HepG2 (cell line): ENCODE results near the gene ALDH9A1. TPM values are rescaled to one million over a fixed set of nuclear protein-coding genes. Genes with fewer than 3 reads are reported as not detected.

Source experiments
- ATAC-seq: fragments of 200-7000 bp; cut with Tn5 transposase; 3 replicates; pipeline ENCODE4 v1.9.1; 2020; ENCODE audit warnings: mild to moderate bottlenecking, moderate library complexity
- BruUV-seq: library from RNA; stranded (reverse); fragments of 400-500 nt; replicated peaks from 2 replicates; lab custom pipeline; 2021; lab: Mats Ljungman, UMichigan
- CTCF ChIA-PET: fragments of 300-600 bp; formaldehyde crosslinking; extraction: SDS; loops from one replicate; lab custom pipeline; 2021; ENCODE audit warnings: low total read pairs, inconsistent platforms, low intra/inter-chr PET ratio; lab: Yijun Ruan, JAX
- POLR2A ChIA-PET: fragments of 350-600 bp; sonication (Branson Sonifier 250); formaldehyde crosslinking; loops from one replicate; lab custom pipeline; 2020; ENCODE audit warnings: antibody characterized with exemption, inconsistent platforms; lab: Yijun Ruan, JAX
- DNase-seq: peaks from one replicate; pipeline ENCODE4 v3.0.0-alpha.2; 2015; ENCODE audit warnings: low spot score
- FAIRE-seq: peaks from 3 replicates; lab custom pipeline; 2011; peaks lifted over from hg19 to GRCh38; lab: Jason Lieb, UNC
- H2AFZ ChIP-seq: one replicate; pipeline ENCODE4 v1.6.1; 2011; ENCODE audit warnings: low read length, inconsistent platforms
- H3K27ac ChIP-seq: fragments of 300-600 bp; 3 replicates; pipeline ENCODE4 v1.8.0; 2011; ENCODE audit warnings: mixed run types, mild to moderate bottlenecking, mixed read lengths, low read length, inconsistent platforms; ENCODE audit not compliant: insufficient read depth; ENCODE audit errors: extremely low read length
- H3K27me3 ChIP-seq, 2 experiments: fragments of 200-600 bp in 1 of 2; 2 replicates in 1 of 2; 3 replicates in 1 of 2; pipeline versions ENCODE4 v1.6.0 to v1.8.0; 2011; ENCODE audit warnings: low read length in 2 of 2, mild to moderate bottlenecking in 2 of 2, moderate library complexity in 2 of 2, inconsistent platforms in 1 of 2; ENCODE audit not compliant: insufficient read depth in 2 of 2, control insufficient read depth in 1 of 2
- H3K36me3 ChIP-seq, 2 experiments: fragments of 200-600 bp in 1 of 2; replicated peaks in 1 of 2; 2 replicates in 1 of 2; 3 replicates in 1 of 2; pipeline versions ENCODE4 v1.5.1 to v1.8.0; 2011; ENCODE audit warnings: low read length in 2 of 2, inconsistent platforms in 1 of 2; ENCODE audit not compliant: insufficient read depth in 2 of 2, control insufficient read depth in 1 of 2
- H3K4me1 ChIP-seq: 2 replicates; pipeline ENCODE4 v1.5.1; 2012; ENCODE audit warnings: low read length, inconsistent platforms; ENCODE audit not compliant: insufficient read depth
- H3K4me2 ChIP-seq: 2 replicates; pipeline ENCODE4 v1.6.0; 2011; ENCODE audit warnings: low read depth, low read length, inconsistent platforms
- H3K4me3 ChIP-seq, 3 experiments: fragments of 200-600 bp in 1 of 3; sonication (generic), shearing (Covaris generic) in 1 of 3; replicated peaks in 1 of 3; 2 replicates each; pipeline ENCODE4 v1.5.1; 2011 to 2016; ENCODE audit warnings: low read length in 3 of 3, inconsistent platforms in 2 of 3, low read depth in 2 of 3, mild to moderate bottlenecking in 2 of 3, control low read depth in 1 of 3, mixed read lengths in 1 of 3; ENCODE audit not compliant: insufficient read depth in 1 of 3
- H3K79me2 ChIP-seq: one replicate; pipeline ENCODE4 v1.6.1; 2011; ENCODE audit warnings: low read length, inconsistent platforms; ENCODE audit not compliant: insufficient read depth
- H3K9ac ChIP-seq: 2 replicates; pipeline ENCODE4 v1.6.0; 2011; ENCODE audit warnings: mild to moderate bottlenecking, low read depth, low read length, inconsistent platforms; ENCODE audit not compliant: insufficient read depth
- H3K9me3 ChIP-seq: 2 replicates; pipeline ENCODE4 v1.5.1; 2012; ENCODE audit warnings: mild to moderate bottlenecking, low read length
- H4K20me1 ChIP-seq: 2 replicates; pipeline ENCODE4 v1.6.0; 2011; ENCODE audit warnings: inconsistent platforms, mild to moderate bottlenecking, low read length, moderate library complexity; ENCODE audit not compliant: insufficient read depth
- HNRNPK ChIP-seq: fragments of 200-400 bp; formaldehyde crosslinking; IDR thresholded peaks from 2 replicates; pipeline ENCODE4 v1.6.1; 2018; ENCODE audit warnings: low read length, low read depth, moderate library complexity, mild to moderate bottlenecking; ENCODE audit not compliant: poor library complexity, severe bottlenecking
- PCBP2 ChIP-seq: fragments of 200-400 bp; formaldehyde crosslinking; optimal IDR thresholded peaks from 2 replicates; pipeline ENCODE3; 2018; ENCODE audit warnings: low read length, low read depth; ENCODE audit not compliant: poor library complexity, severe bottlenecking
- ZNF768 ChIP-seq: sonication (generic); formaldehyde crosslinking; IDR thresholded peaks from 2 replicates; pipeline ENCODE4 v1.4.0; 2020; ENCODE audit warnings: missing genetic modification reagents
- ZNF772 ChIP-seq: sonication (generic); formaldehyde crosslinking; IDR thresholded peaks from 2 replicates; pipeline ENCODE4 v1.5.0; 2020; ENCODE audit warnings: mild to moderate bottlenecking, missing genetic modification reagents
- WGBS: methylation state at CpG from one replicate; pipeline ENCODE4 v1.1.6; 2017; ENCODE audit warnings: low lambda C conversion rate; 5-methylcytosine and 5-hydroxymethylcytosine counted together
- in situ Hi-C: cut with HindIII; loops from 2 replicates; pipeline ENCODE4 v1.10.0; 2017; ENCODE audit warnings: low pct_unique_long_range_greater_than_20kb; ENCODE audit not compliant: extremely low pct_ligation_motif_present
- intact Hi-C: fragments of 100-400 bp; cut with micrococcal nuclease; formaldehyde crosslinking; loops from one replicate; pipeline ENCODE4 v1.10.0; 2022; ENCODE audit not compliant: unreplicated experiment
- polyA plus RNA-seq, 8 experiments: library from polyadenylated mRNA; depleted of rRNA in 3 of 8; stranded (reverse) in 7 of 8; unstranded in 1 of 8; fragments of >200 nt; fragmentation: Illumina TruSeq in 4 of 8; extraction: Trizol in 4 of 8; gene quantifications; 2 replicates each; pipeline versions ENCODE4 v1.2.1 to v1.2.3, GENCODE V29; 2011 to 2016; ENCODE audit warnings: low read depth in 4 of 8, missing spikeins in 1 of 8, mixed read lengths in 1 of 8; ENCODE audit not compliant: insufficient read depth in 1 of 8
- total RNA-seq, 5 experiments: library from RNA; depleted of rRNA; stranded (reverse); fragments of >200 nt; fragmentation: Illumina TruSeq; extraction: Trizol; gene quantifications; 2 replicates each; pipeline ENCODE4 v1.2.3, GENCODE V29; 2016; ENCODE audit warnings: low read depth in 1 of 5
- TF ChIP-seq, protein P1 (sequence below): sonication (generic); formaldehyde crosslinking; IDR thresholded peaks from 2 replicates; pipeline ENCODE4 v1.4.0; 2020; ENCODE audit warnings: missing genetic modification reagents, borderline replicate concordance

ALDH9A1 gene
- total and polyA plus RNA-seq, 2 of the 13 experiments (the other 11 are each of a cell fraction or from before 2014, with no cell fraction given): 27.5 to 38.5 TPM

DNA sequence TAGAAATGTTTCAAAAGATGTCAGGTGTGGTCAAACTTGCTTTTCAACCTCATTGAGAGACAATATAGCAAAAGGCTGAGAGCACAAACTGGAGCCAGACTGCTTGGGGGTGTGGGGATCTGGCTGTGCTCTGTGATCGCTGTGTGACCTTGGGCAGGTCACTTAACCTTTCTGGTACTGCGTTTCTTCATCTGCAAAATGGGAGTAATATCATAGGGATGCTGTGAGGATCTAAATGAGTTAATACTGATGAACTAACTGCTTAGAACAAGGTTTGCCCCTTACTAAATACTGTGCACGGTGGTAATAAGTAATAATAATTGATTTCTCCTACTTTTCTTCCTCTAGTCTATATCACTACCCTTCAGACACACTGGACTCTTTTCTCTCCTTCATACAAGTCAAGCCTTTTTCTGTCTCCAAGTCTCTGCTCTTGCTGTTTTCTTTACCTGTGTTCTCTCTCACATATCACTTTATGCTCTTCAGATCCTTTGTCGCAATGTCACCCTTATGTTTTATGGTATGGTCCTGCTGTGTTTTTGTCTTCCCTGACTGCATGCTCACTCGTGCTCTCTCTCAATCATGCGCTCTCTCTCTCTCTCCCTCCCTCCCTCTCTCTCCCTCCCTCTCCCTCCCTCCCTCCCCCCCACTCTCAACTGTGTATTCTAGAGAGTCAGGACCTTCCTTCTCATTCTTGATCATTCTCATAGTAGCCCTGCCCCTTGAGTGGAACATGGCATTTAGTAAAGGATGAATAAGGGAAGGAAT is 64.0 kb downstream of the ALDH9A1 start:
- no peak for FAIRE-seq
- Histone ChIP-seq H2AFZ (no peak overlapping the region), H3K27ac (no peak overlapping the region), H3K9me3 (no peaks in the 10 kb centered on the region), H3K4me2 (no peak overlapping the region), H4K20me1 (no peaks in the 10 kb centered on the region), H3K4me1 (peaks cover 41% of the 10 kb centered on the region), H3K9ac (no peak overlapping the region)
- POLR2A ChIA-PET: no interaction called here
- TF ChIP-seq, protein P1, sequence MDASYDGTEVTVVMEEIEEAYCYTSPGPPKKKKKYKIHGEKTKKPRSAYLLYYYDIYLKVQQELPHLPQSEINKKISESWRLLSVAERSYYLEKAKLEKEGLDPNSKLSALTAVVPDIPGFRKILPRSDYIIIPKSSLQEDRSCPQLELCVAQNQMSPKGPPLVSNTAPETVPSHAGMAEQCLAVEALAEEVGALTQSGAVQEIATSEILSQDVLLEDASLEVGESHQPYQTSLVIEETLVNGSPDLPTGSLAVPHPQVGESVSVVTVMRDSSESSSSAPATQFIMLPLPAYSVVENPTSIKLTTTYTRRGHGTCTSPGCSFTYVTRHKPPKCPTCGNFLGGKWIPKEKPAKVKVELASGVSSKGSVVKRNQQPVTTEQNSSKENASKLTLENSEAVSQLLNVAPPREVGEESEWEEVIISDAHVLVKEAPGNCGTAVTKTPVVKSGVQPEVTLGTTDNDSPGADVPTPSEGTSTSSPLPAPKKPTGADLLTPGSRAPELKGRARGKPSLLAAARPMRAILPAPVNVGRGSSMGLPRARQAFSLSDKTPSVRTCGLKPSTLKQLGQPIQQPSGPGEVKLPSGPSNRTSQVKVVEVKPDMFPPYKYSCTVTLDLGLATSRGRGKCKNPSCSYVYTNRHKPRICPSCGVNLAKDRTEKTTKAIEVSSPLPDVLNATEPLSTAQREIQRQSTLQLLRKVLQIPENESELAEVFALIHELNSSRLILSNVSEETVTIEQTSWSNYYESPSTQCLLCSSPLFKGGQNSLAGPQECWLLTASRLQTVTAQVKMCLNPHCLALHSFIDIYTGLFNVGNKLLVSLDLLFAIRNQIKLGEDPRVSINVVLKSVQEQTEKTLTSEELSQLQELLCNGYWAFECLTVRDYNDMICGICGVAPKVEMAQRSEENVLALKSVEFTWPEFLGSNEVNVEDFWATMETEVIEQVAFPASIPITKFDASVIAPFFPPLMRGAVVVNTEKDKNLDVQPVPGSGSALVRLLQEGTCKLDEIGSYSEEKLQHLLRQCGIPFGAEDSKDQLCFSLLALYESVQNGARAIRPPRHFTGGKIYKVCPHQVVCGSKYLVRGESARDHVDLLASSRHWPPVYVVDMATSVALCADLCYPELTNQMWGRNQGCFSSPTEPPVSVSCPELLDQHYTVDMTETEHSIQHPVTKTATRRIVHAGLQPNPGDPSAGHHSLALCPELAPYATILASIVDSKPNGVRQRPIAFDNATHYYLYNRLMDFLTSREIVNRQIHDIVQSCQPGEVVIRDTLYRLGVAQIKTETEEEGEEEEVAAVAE: no peak
- peak; percentile 79 for TF ChIP-seq HNRNPK
- no peak for TF ChIP-seq ZNF772 (CRISPR knock-in tag)
- peak; percentile 81 for TF ChIP-seq ZNF768 (CRISPR knock-in tag)
- TF ChIP-seq PCBP2: peak; percentile 66
- TF ChIP-seq, all 625 proteins: peak for 3
- DNase-seq (no peak), ATAC-seq (no peak)
- Histone ChIP-seq H3K4me3 (no peak overlapping the region), H3K27me3 (peaks cover 0 to 4% of the 10 kb centered on the region in 2 experiments; a peak in 1 of 5 replicates), H3K36me3 (no peaks in the 10 kb centered on the region), H3K79me2 (no peaks in the 10 kb centered on the region)
- 88% methylated on average over 6 of the region's 6 CpGs for WGBS
- in situ Hi-C loops: no loop called here
- CTCF ChIA-PET: no interaction called here
- intact Hi-C loops: no loop called here
- BruUV-seq: no TSS peak
